ENCODE measurements around the gene MRPL36. TPM values are rescaled to one million over a fixed set of nuclear protein-coding genes. Genes with fewer than 3 reads are reported as not detected.

MRPL36 gene
- total RNA-seq, 1 experiment from 2014 or later: 61.2 TPM

- Mint-ChIP-seq H3K4me3 (no peak overlapping the region), H3K27ac (no peak overlapping the region), H3K36me3 (no peaks in the 10 kb centered on the region), H3K9me3 (no peaks in the 10 kb centered on the region), H3K4me1 (peaks cover 4% of the 10 kb centered on the region), H3K27me3 (ENCODE audit: low read depth) (peaks cover 9% of the 10 kb centered on the region)
- DNase-seq (ENCODE audit: low spot score) (no peak), ATAC-seq (no peak)
- POLR2A ChIA-PET: no interaction called here
- CTCF ChIA-PET: no interaction called here
- TF ChIP-seq, protein P1, sequence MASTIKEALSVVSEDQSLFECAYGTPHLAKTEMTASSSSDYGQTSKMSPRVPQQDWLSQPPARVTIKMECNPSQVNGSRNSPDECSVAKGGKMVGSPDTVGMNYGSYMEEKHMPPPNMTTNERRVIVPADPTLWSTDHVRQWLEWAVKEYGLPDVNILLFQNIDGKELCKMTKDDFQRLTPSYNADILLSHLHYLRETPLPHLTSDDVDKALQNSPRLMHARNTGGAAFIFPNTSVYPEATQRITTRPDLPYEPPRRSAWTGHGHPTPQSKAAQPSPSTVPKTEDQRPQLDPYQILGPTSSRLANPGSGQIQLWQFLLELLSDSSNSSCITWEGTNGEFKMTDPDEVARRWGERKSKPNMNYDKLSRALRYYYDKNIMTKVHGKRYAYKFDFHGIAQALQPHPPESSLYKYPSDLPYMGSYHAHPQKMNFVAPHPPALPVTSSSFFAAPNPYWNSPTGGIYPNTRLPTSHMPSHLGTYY (CRISPR knock-in tag; IDR thresholded peaks at IDR 0.05): no peak
- TF ChIP-seq ZBTB21 (CRISPR knock-in tag; IDR thresholded peaks at IDR 0.05; ENCODE audit: borderline replicate concordance) (no peak), CDX4 (CRISPR knock-in tag; IDR thresholded peaks at IDR 0.05; ENCODE audit: borderline replicate concordance) (no peak), ATF1 (CRISPR knock-in tag; IDR thresholded peaks at IDR 0.05) (no peak), EMX1 (CRISPR knock-in tag; IDR thresholded peaks at IDR 0.05) (no peak), NR1H2 (CRISPR knock-in tag; IDR thresholded peaks at IDR 0.05) (no peak), GABPB1 (CRISPR knock-in tag; IDR thresholded peaks at IDR 0.05) (no peak), ZNF423 (CRISPR knock-in tag; IDR thresholded peaks at IDR 0.05) (no peak), PREB (CRISPR knock-in tag; IDR thresholded peaks at IDR 0.05; ENCODE audit: borderline replicate concordance) (no peak), ZNF232 (CRISPR knock-in tag; IDR thresholded peaks at IDR 0.05) (no peak), IRF2 (CRISPR knock-in tag; IDR thresholded peaks at IDR 0.05; ENCODE audit: borderline replicate concordance, low read depth) (no peak), JUN (CRISPR knock-in tag; IDR thresholded peaks at IDR 0.05) (no peak), ATF3 (CRISPR knock-in tag; conservative IDR thresholded peaks at IDR 0.05) (no peak), SMAD4 (CRISPR knock-in tag; IDR thresholded peaks at IDR 0.05) (no peak)
- TF ChIP-seq, protein P2, sequence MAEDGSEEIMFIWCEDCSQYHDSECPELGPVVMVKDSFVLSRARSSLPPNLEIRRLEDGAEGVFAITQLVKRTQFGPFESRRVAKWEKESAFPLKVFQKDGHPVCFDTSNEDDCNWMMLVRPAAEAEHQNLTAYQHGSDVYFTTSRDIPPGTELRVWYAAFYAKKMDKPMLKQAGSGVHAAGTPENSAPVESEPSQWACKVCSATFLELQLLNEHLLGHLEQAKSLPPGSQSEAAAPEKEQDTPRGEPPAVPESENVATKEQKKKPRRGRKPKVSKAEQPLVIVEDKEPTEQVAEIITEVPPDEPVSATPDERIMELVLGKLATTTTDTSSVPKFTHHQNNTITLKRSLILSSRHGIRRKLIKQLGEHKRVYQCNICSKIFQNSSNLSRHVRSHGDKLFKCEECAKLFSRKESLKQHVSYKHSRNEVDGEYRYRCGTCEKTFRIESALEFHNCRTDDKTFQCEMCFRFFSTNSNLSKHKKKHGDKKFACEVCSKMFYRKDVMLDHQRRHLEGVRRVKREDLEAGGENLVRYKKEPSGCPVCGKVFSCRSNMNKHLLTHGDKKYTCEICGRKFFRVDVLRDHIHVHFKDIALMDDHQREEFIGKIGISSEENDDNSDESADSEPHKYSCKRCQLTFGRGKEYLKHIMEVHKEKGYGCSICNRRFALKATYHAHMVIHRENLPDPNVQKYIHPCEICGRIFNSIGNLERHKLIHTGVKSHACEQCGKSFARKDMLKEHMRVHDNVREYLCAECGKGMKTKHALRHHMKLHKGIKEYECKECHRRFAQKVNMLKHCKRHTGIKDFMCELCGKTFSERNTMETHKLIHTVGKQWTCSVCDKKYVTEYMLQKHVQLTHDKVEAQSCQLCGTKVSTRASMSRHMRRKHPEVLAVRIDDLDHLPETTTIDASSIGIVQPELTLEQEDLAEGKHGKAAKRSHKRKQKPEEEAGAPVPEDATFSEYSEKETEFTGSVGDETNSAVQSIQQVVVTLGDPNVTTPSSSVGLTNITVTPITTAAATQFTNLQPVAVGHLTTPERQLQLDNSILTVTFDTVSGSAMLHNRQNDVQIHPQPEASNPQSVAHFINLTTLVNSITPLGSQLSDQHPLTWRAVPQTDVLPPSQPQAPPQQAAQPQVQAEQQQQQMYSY (CRISPR knock-in tag; IDR thresholded peaks at IDR 0.05): no peak
- TF ChIP-seq, protein P3, sequence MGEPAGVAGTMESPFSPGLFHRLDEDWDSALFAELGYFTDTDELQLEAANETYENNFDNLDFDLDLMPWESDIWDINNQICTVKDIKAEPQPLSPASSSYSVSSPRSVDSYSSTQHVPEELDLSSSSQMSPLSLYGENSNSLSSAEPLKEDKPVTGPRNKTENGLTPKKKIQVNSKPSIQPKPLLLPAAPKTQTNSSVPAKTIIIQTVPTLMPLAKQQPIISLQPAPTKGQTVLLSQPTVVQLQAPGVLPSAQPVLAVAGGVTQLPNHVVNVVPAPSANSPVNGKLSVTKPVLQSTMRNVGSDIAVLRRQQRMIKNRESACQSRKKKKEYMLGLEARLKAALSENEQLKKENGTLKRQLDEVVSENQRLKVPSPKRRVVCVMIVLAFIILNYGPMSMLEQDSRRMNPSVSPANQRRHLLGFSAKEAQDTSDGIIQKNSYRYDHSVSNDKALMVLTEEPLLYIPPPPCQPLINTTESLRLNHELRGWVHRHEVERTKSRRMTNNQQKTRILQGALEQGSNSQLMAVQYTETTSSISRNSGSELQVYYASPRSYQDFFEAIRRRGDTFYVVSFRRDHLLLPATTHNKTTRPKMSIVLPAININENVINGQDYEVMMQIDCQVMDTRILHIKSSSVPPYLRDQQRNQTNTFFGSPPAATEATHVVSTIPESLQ (CRISPR knock-in tag; IDR thresholded peaks at IDR 0.05): no peak
Observed at GRCh38 chr5:1842004-1842819, 42.6 kb upstream of the MRPL36 start.
